HFFc6 (cell line): ENCODE measurements around the gene ERN1. TPM values are rescaled to one million over a fixed set of nuclear protein-coding genes. Genes with fewer than 3 reads are reported as not detected.
"Not testable (repeated sequence)": the region's sequence is repeated elsewhere in the genome, so short reads cannot be mapped to it uniquely, and the experiment has no call there.

Experiments
- DNase-seq: peaks from one replicate; pipeline ENCODE4 v3.0.0-alpha.2; 2018
- H3K27ac Mint-ChIP-seq: 2 replicates; pipeline ENCODE4 v1.8.0; 2020; ENCODE audit warnings: mild to moderate bottlenecking, mixed read lengths
- H3K27me3 Mint-ChIP-seq: 2 replicates; pipeline ENCODE4 v1.8.0; 2021; ENCODE audit warnings: mild to moderate bottlenecking, moderate library complexity, mixed read lengths; ENCODE audit not compliant: insufficient read depth
- H3K36me3 Mint-ChIP-seq: 2 replicates; pipeline ENCODE4 v1.8.0; 2021; ENCODE audit warnings: low read depth, mixed read lengths
- H3K4me1 Mint-ChIP-seq: 2 replicates; pipeline ENCODE4 v1.8.0; 2020; ENCODE audit warnings: low read depth, mixed read lengths
- H3K4me3 Mint-ChIP-seq: 2 replicates; pipeline ENCODE4 v1.8.0; 2020; ENCODE audit warnings: mild to moderate bottlenecking, moderate library complexity, mixed read lengths
- H3K9me3 Mint-ChIP-seq: 2 replicates; pipeline ENCODE4 v1.8.0; 2020; ENCODE audit warnings: mild to moderate bottlenecking, mixed read lengths
- CTCF ChIP-seq: fragments of 200-600 bp; sonication (generic); IDR thresholded peaks from 2 replicates; pipeline ENCODE4 v1.5.0; 2021; ENCODE audit warnings: antibody characterized with exemption, mild to moderate bottlenecking
- total RNA-seq, 6 experiments: library from RNA; stranded (reverse); fragmentation: NEBNext Ultra II Directional; extraction: Animal tissue kit (Norgen Biotek cat#: 25700); gene quantifications; 2 replicates in 1 of 6; 3 replicates in 5 of 6; pipeline ENCODE4 v1.2.3, GENCODE V29; 2021

The ERN1 gene
- total RNA-seq, 6 experiments from 2014 or later = 6.8 to 12.8 (median 7.9) TPM

- TF ChIP-seq CTCF = no peak
- no peak for DNase-seq
- no peak overlapping the region for H3K4me3 Mint-ChIP-seq
- H3K36me3 Mint-ChIP-seq = no peaks in the 10 kb centered on the region; the same call in 1 of the 2 replicates
- H3K27ac Mint-ChIP-seq = no peak overlapping the region
- H3K4me1 Mint-ChIP-seq = peaks cover 49% of the 10 kb centered on the region
- no peaks in the 10 kb centered on the region for H3K9me3 Mint-ChIP-seq
- H3K27me3 Mint-ChIP-seq = peaks cover 4% of the 10 kb centered on the region
Measured at GRCh38 chr17:64007838-64008282, 122.1 kb downstream of the ERN1 start.

- H3K27ac Mint-ChIP-seq, H3K4me3 Mint-ChIP-seq, H3K36me3 Mint-ChIP-seq, H3K9me3 Mint-ChIP-seq, H3K27me3 Mint-ChIP-seq, DNase-seq: not testable (repeated sequence)
- H3K4me1 Mint-ChIP-seq = peaks cover 49% of the 10 kb centered on the region
Measured at GRCh38 chr17:64007089-64007837, 122.7 kb downstream of the ERN1 start.

- Mint-ChIP-seq H3K4me3 (no peak overlapping the region), H3K36me3 (no peaks in the 10 kb centered on the region; the same call in 1 of the 2 replicates), H3K27ac (no peak overlapping the region), H3K9me3 (no peaks in the 10 kb centered on the region), H3K27me3 (no peaks in the 10 kb centered on the region; the same call in 1 of the 2 replicates), H3K4me1 (peaks cover 49% of the 10 kb centered on the region)
- TF ChIP-seq CTCF = no peak
- DNase-seq = no peak
Measured at GRCh38 chr17:64006361-64007088, 123.4 kb downstream of the ERN1 start.

GRCh38 chr17:64005734-64006167, 124.2 kb downstream of the ERN1 start:
- Mint-ChIP-seq H3K4me3 (no peak overlapping the region; the same call in 1 of the 2 replicates), H3K36me3 (no peaks in the 10 kb centered on the region; the same call in 1 of the 2 replicates), H3K4me1 (peaks cover 49% of the 10 kb centered on the region), H3K27me3 (no peaks in the 10 kb centered on the region; the same call in 1 of the 2 replicates), H3K27ac (no peak overlapping the region), H3K9me3 (no peaks in the 10 kb centered on the region)
- TF ChIP-seq CTCF = no peak
- no peak for DNase-seq

- TF ChIP-seq CTCF = no peak
- Mint-ChIP-seq H3K9me3 (no peaks in the 10 kb centered on the region), H3K27me3 (peaks cover 3% of the 10 kb centered on the region), H3K36me3 (no peaks in the 10 kb centered on the region; the same call in 1 of the 2 replicates), H3K27ac (no peak overlapping the region), H3K4me3 (no peak overlapping the region; the same call in 1 of the 2 replicates), H3K4me1 (peaks cover 47% of the 10 kb centered on the region)
- DNase-seq = no peak
Measured at GRCh38 chr17:64004903-64005733, 124.8 kb downstream of the ERN1 start.
